Measurements from ENCODE around the gene TEF.
A peak's percentile ranks its signal among the peaks of the same experiment; 100 is the strongest.
"Not testable (repeated sequence)": the region's sequence is repeated elsewhere in the genome, so short reads cannot be mapped to it uniquely, and the experiment has no call there.

Gene TEF

GRCh38 chr22:41382098-41382578 is 396 bp downstream of the TEF start:
- DNase-seq (ENCODE audit: low read depth, low spot score) = no peak

GRCh38 chr22:41382610-41383009 is 868 bp downstream of the TEF start:
- DNase-seq (ENCODE audit: low read depth, low spot score) = peak; percentile 27

- no peak for DNase-seq (ENCODE audit: low read depth, low spot score)
These were observed 1.3 kb downstream of the TEF start for GRCh38 chr22:41383085-41383484.

- DNase-seq (ENCODE audit: low read depth, low spot score) = no peak
These were observed 2.4 kb downstream of the TEF start for GRCh38 chr22:41384128-41384527.

- no peak for DNase-seq (ENCODE audit: low read depth, low spot score)
These were observed 5.6 kb downstream of the TEF start for GRCh38 chr22:41387341-41387740.

GRCh38 chr22:41394012-41394356 is 12.2 kb downstream of the TEF start:
- DNase-seq (ENCODE audit: low read depth, low spot score) = no peak

GRCh38 chr22:41395531-41396240 is 13.9 kb downstream of the TEF start:
- no peak for DNase-seq (ENCODE audit: low read depth, low spot score)

- no peak for DNase-seq (ENCODE audit: low read depth, low spot score)
These were observed 15.5 kb downstream of the TEF start for GRCh38 chr22:41397143-41397811.

- no peak for DNase-seq (ENCODE audit: low read depth, low spot score)
These were observed 17.2 kb downstream of the TEF start for GRCh38 chr22:41398921-41399320.

GRCh38 chr22:41401781-41402648 is 20.3 kb downstream of the TEF start:
- peak; percentile 73 for DNase-seq (ENCODE audit: low read depth, low spot score)

- DNase-seq (ENCODE audit: low read depth, low spot score) = not testable (repeated sequence)
These were observed 21.1 kb downstream of the TEF start for GRCh38 chr22:41402851-41403250.

GRCh38 chr22:41403532-41404318 is 22.0 kb downstream of the TEF start:
- DNase-seq (ENCODE audit: low read depth, low spot score) = peak; percentile 93

- DNase-seq (ENCODE audit: low read depth, low spot score) = no peak
These were observed 23.8 kb downstream of the TEF start for GRCh38 chr22:41405588-41405987.

GRCh38 chr22:41406410-41406809 is 24.7 kb downstream of the TEF start:
- DNase-seq (ENCODE audit: low read depth, low spot score) = no peak

GRCh38 chr22:41407433-41407832 is 25.7 kb downstream of the TEF start:
- no peak for DNase-seq (ENCODE audit: low read depth, low spot score)

- no peak for DNase-seq (ENCODE audit: low read depth, low spot score)
These were observed 26.9 kb downstream of the TEF start for GRCh38 chr22:41408665-41409064.

- no peak for DNase-seq (ENCODE audit: low read depth, low spot score)
These were observed 28.6 kb downstream of the TEF start for GRCh38 chr22:41410311-41410751.

GRCh38 chr22:41411021-41411851 is 29.5 kb downstream of the TEF start:
- no peak for DNase-seq (ENCODE audit: low read depth, low spot score)

GRCh38 chr22:41415554-41415953 is 33.8 kb downstream of the TEF start:
- no peak for DNase-seq (ENCODE audit: low read depth, low spot score)

- peak; percentile 81 for DNase-seq (ENCODE audit: low read depth, low spot score)
These were observed 36.1 kb downstream of the TEF start for GRCh38 chr22:41417622-41418390.

All from astrocyte of the hippocampus (primary cell).